Ascending aorta (tissue), 2 donors: ENCODE measurements around the gene HSH2D. TPM values are rescaled to one million over a fixed set of nuclear protein-coding genes. Genes with fewer than 3 reads are reported as not detected.

Experiments used
- DNase-seq, 2 donors: peaks; one replicate each; pipeline ENCODE4 v3.0.0-alpha.2; 2019; ENCODE audit warnings: low spot score in 2 of 2
- H3K27ac ChIP-seq, 2 donors: fragments of 200-600 bp; sonication (generic); one replicate each; pipeline ENCODE4 v1.5.1; 2016 to 2017; ENCODE audit warnings: mild to moderate bottlenecking in 1 of 2
- H3K27me3 ChIP-seq: fragments of 200-600 bp; sonication (generic); one replicate; pipeline ENCODE4 v1.5.1; 2017
- H3K36me3 ChIP-seq, 2 donors: fragments of 200-600 bp; sonication (generic); one replicate each; pipeline ENCODE4 v1.5.1; 2016
- H3K4me1 ChIP-seq, 2 donors: fragments of 200-600 bp; sonication (generic); one replicate each; pipeline ENCODE4 v1.5.1; 2016 to 2017; ENCODE audit warnings: mild to moderate bottlenecking in 1 of 2
- H3K4me3 ChIP-seq, 2 donors: fragments of 200-600 bp; sonication (generic); one replicate each; pipeline ENCODE4 v1.5.1; 2016 to 2017; ENCODE audit warnings: mild to moderate bottlenecking in 1 of 2
- H3K9me3 ChIP-seq, 2 donors: fragments of 200-600 bp; sonication (generic); one replicate each; pipeline ENCODE4 v1.5.1; 2016
- intact Hi-C: fragments of 100-400 bp; cut with DNase I; formaldehyde crosslinking; loops from one replicate; pipeline ENCODE4 v1.15.1; 2023
- total RNA-seq: library from RNA; depleted of rRNA; stranded (reverse); fragments of >200 nt; gene quantifications from one replicate; pipeline ENCODE4 v1.1.0, GENCODE V29; 2016
- TF ChIP-seq, protein P1 (sequence below), 3 experiments: fragments of 200-600 bp in 2 of 3; fragments of 450-650 bp in 1 of 3; sonication (generic) in 2 of 3; IDR thresholded peaks; one replicate each; pipeline ENCODE4 v1.5.1; 2016 to 2019; ENCODE audit warnings: antibody characterized with exemption in 3 of 3, mild to moderate bottlenecking in 1 of 3, moderate library complexity in 1 of 3

HSH2D gene
- total RNA-seq, 1 donor from 2014 or later: not detected

DNA sequence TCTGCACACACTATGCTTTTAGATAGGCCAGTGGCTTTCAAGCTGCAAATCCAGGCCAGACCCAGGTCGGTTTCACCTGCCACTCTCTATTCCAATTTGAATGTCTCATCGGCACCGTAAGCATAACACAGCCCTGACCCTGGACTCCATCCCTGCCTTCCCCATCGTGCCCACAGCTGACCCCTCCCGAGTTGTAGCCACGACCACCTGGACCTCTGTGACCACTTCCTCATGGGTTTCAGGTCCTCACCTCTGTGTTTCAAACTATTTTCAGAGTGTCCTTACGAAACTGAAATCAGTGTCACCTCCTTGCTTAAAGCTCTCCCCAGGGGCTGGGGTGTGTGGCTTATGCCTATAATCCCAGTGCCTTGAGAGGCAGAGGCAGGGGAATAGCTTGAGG, 9.0 kb upstream of the HSH2D start:
- TF ChIP-seq, protein P1, sequence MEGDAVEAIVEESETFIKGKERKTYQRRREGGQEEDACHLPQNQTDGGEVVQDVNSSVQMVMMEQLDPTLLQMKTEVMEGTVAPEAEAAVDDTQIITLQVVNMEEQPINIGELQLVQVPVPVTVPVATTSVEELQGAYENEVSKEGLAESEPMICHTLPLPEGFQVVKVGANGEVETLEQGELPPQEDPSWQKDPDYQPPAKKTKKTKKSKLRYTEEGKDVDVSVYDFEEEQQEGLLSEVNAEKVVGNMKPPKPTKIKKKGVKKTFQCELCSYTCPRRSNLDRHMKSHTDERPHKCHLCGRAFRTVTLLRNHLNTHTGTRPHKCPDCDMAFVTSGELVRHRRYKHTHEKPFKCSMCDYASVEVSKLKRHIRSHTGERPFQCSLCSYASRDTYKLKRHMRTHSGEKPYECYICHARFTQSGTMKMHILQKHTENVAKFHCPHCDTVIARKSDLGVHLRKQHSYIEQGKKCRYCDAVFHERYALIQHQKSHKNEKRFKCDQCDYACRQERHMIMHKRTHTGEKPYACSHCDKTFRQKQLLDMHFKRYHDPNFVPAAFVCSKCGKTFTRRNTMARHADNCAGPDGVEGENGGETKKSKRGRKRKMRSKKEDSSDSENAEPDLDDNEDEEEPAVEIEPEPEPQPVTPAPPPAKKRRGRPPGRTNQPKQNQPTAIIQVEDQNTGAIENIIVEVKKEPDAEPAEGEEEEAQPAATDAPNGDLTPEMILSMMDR (IDR thresholded peaks at IDR 0.05): no peak
- Histone ChIP-seq H3K27ac (no peak overlapping the region), H3K9me3 (no peaks in the 10 kb centered on the region), H3K27me3 (no peaks in the 10 kb centered on the region), H3K4me3 (no peak overlapping the region), H3K36me3 (peaks cover 44 to 47% of the 10 kb centered on the region in 2 donors), H3K4me1 (no peaks in the 10 kb centered on the region)
- no peak for DNase-seq
- intact Hi-C loops: no loop called here

DNA sequence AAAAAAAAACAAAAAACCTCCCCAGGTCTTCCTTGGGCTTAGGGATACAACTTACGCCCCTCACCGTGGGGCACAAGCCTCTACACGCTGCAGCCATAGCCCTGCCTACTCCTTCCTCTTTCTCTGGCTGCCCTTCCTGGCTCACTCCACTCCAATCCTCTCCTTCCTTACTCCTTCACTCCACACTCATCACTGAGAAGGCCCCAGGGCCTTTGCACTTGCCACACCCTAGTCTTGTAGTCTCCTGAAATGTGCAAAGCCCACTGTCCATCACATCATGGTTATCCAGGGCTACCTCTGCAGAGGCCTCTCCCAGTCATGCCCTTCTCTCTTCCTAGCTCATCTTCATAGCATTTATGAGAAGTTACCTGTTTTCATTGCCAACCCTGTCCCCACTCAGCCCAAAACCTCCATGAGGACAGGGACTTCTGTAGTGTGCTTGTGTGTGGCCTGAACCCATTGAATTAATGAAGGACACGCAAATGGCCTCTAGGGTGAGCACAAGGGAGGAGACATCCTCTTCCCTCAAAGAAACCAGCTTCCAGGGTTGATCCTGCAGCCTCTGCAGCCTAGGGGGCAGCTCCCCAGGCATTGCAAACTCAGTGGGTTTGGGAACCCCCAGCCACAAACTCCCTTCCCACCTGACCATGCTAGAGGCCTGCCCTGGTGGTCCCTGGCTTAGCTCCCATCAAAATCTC, 7.9 kb upstream of the HSH2D start:
- peaks cover 33 to 37% of the 10 kb centered on the region in 2 donors for H3K36me3 ChIP-seq
- TF ChIP-seq, protein P1 (IDR thresholded peaks at IDR 0.05): no peak
- intact Hi-C loops: no loop called here
- no peak overlapping the region for H3K27ac ChIP-seq
- no peaks in the 10 kb centered on the region for H3K9me3 ChIP-seq
- H3K4me1 ChIP-seq: no peaks in the 10 kb centered on the region
- no peak overlapping the region for H3K4me3 ChIP-seq
- no peaks in the 10 kb centered on the region for H3K27me3 ChIP-seq
- DNase-seq: no peak

DNA sequence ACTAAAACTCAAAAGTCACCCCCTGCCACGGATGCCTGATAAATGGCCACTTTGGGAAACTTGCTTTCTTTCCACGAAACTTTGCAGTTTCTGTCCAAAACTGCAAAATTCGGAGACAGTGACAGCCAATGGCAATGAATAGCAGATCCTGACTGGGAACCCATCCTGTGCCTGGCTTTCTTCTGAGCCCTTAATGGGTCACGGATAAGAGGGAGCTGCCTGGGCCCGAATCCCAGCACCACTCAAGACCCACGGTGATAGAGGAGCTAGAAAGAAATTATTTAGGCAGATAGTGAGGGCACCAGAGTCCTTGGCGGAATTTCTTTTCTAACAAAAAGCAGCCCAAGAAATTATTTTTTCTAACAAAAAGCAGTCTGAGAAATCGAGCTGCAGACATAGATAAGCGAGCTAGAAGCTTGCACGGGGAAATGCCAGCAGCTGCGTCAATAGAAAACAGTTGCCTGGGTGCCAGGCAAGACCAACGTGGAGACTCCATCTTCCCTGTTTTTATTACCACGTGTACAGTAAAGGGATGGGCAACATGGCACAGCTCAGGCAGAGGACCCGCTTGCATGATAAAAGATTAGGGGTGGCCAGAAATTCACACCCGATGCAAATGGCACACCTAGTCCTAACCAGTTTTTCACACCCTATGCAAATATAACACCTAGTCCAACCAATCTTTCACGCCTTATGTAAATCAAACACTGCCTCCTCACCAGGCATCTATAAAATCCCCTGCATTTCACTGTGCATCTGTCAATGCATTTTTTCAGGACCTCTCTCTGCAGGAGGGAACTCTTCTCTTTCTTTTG, 7.1 kb upstream of the HSH2D start:
- no peak overlapping the region for H3K4me3 ChIP-seq
- TF ChIP-seq, protein P1 (IDR thresholded peaks at IDR 0.05): no peak
- intact Hi-C loops: no loop called here
- H3K36me3 ChIP-seq: peaks cover 27 to 29% of the 10 kb centered on the region in 2 donors
- H3K4me1 ChIP-seq: no peaks in the 10 kb centered on the region
- no peak overlapping the region for H3K27ac ChIP-seq
- no peak for DNase-seq
- no peaks in the 10 kb centered on the region for H3K27me3 ChIP-seq
- H3K9me3 ChIP-seq: no peaks in the 10 kb centered on the region

DNA sequence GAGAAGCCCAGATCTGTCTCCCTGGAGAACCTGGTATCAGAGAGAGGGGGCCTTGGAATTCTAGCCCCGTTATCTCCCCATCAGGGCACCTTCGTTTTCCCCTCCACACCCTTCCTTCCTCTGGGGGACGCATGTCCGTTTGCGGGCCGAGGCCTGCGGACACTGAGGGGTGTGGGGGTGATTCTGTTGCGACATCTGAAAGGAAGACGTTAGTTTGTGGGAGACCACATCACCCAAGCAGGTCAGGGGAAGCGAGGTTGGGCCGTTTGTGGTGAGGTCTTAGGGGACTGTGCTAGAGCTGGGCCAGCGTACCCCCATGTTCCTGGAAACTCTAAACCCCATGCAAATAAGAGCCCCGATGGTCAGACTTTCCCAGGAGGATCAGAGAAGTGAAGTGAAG, 3.7 kb upstream of the HSH2D start:
- no peak for DNase-seq
- TF ChIP-seq, protein P1 (IDR thresholded peaks at IDR 0.05): no peak
- H3K9me3 ChIP-seq: no peaks in the 10 kb centered on the region
- H3K27ac ChIP-seq: no peak overlapping the region
- no peaks in the 10 kb centered on the region for H3K36me3 ChIP-seq
- no peak overlapping the region for H3K4me3 ChIP-seq
- H3K4me1 ChIP-seq: no peaks in the 10 kb centered on the region
- intact Hi-C loops: no loop called here
- no peaks in the 10 kb centered on the region for H3K27me3 ChIP-seq

DNA sequence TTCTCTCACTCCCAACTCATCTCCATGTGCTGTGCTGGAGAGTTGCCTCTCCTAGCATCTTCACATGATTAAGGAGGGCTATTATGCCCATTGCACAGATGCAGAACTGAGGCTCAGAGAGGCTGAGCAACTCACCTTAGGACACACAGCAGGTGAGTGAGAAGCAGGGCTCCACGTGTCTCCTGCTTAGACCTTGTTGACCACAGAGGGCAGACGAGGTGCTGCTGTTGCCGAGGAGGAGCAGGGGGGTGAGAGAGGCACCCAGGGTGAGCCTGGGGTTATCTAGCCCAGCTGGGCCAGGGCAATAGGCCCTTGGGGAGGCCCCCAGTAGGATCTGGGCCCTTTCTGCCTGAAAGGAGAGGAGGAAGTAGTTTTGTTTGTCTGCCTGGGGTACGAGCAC, 2.4 kb upstream of the HSH2D start:
- Histone ChIP-seq H3K4me1 (no peaks in the 10 kb centered on the region), H3K27me3 (no peaks in the 10 kb centered on the region), H3K27ac (no peak overlapping the region), H3K36me3 (no peaks in the 10 kb centered on the region), H3K4me3 (no peak overlapping the region), H3K9me3 (no peaks in the 10 kb centered on the region)
- intact Hi-C loops: no loop called here
- no peak for DNase-seq
- TF ChIP-seq, protein P1 (IDR thresholded peaks at IDR 0.05): no peak
